Measurements from ENCODE around the gene TAP1. TPM values are rescaled to one million over a fixed set of nuclear protein-coding genes. Genes with fewer than 3 reads are reported as not detected.

The TAP1 gene
- total RNA-seq, 1 experiment from 2014 or later: 13.6 TPM

GRCh38 chr6:32847795-32848194 is 5.7 kb downstream of the TAP1 start:
- H3K9me3 Mint-ChIP-seq: no peaks in the 10 kb centered on the region
- peaks cover 24% of the 10 kb centered on the region for H3K4me1 Mint-ChIP-seq
- H3K27me3 Mint-ChIP-seq (ENCODE audit: low read depth): peaks cover 92% of the 10 kb centered on the region
- DNase-seq (ENCODE audit: low spot score) (no peak), ATAC-seq (no peak)
- ChIA-PET CTCF (no interaction called here), POLR2A (no interaction called here)
- no peak overlapping the region for H3K4me3 Mint-ChIP-seq
- no peak overlapping the region for H3K27ac Mint-ChIP-seq
- no peak for TF ChIP-seq ZNF121 (CRISPR knock-in tag; IDR thresholded peaks at IDR 0.05)
- no peak for TF ChIP-seq FOXK1 (CRISPR knock-in tag; IDR thresholded peaks at IDR 0.05)
- no peak for TF ChIP-seq CREB1 (CRISPR knock-in tag; IDR thresholded peaks at IDR 0.05)
- TF ChIP-seq RELA (CRISPR knock-in tag; IDR thresholded peaks at IDR 0.05; ENCODE audit: borderline replicate concordance): no peak
- H3K36me3 Mint-ChIP-seq: peaks cover 13% of the 10 kb centered on the region

- Mint-ChIP-seq H3K4me1 (peaks cover 18% of the 10 kb centered on the region), H3K27ac (no peak overlapping the region), H3K27me3 (ENCODE audit: low read depth) (peaks cover 92% of the 10 kb centered on the region), H3K4me3 (no peak overlapping the region), H3K9me3 (no peaks in the 10 kb centered on the region), H3K36me3 (peaks cover 17% of the 10 kb centered on the region)
- ChIA-PET POLR2A (no interaction called here), CTCF (interaction anchor here (0.7 to 0.9 kb wide), 2 partner anchors 9 to 21 kb away, joined by 3 read pairs; partner anchors contain the start of gene TAP2)
- no peak for DNase-seq (ENCODE audit: low spot score)
- ATAC-seq: no peak
- TF ChIP-seq NFYB (CRISPR knock-in tag; conservative IDR thresholded peaks at IDR 0.05; ENCODE audit: low read depth) (no peak), ZSCAN18 (CRISPR knock-in tag; IDR thresholded peaks at IDR 0.05) (no peak), ZNF121 (CRISPR knock-in tag; IDR thresholded peaks at IDR 0.05) (no peak), CDX4 (CRISPR knock-in tag; IDR thresholded peaks at IDR 0.05; ENCODE audit: borderline replicate concordance) (no peak), NR2C2 (CRISPR knock-in tag; IDR thresholded peaks at IDR 0.05) (no peak), GRHL2 (CRISPR knock-in tag; IDR thresholded peaks at IDR 0.05; ENCODE audit: insufficient replicate concordance, severe bottlenecking) (no peak), MLX (CRISPR knock-in tag; IDR thresholded peaks at IDR 0.05) (no peak), ZBTB21 (CRISPR knock-in tag; IDR thresholded peaks at IDR 0.05; ENCODE audit: borderline replicate concordance) (no peak), PRDM15 (CRISPR knock-in tag; IDR thresholded peaks at IDR 0.05) (no peak), ARID4B (CRISPR knock-in tag; IDR thresholded peaks at IDR 0.05; ENCODE audit: borderline replicate concordance) (no peak), ZNF425 (CRISPR knock-in tag; conservative IDR thresholded peaks at IDR 0.05) (no peak), AFF4 (CRISPR knock-in tag; IDR thresholded peaks at IDR 0.05; ENCODE audit: borderline replicate concordance) (no peak), CREM (CRISPR knock-in tag; IDR thresholded peaks at IDR 0.05) (no peak), NFATC4 (CRISPR knock-in tag; IDR thresholded peaks at IDR 0.05) (no peak), IRF2 (CRISPR knock-in tag; IDR thresholded peaks at IDR 0.05; ENCODE audit: borderline replicate concordance, low read depth) (no peak)
Measured at GRCh38 chr6:32847004-32847403, 6.5 kb downstream of the TAP1 start.
